GM19351 (cell line): ENCODE results near the gene PDE1C.

Experiments
- ATAC-seq: cut with Tn5 transposase; IDR thresholded peaks from one replicate; pipeline ENCODE4 v1.9.1; 2021; ENCODE audit warnings: mild to moderate bottlenecking, moderate library complexity; ENCODE audit not compliant: unreplicated experiment

Gene PDE1C

DNA sequence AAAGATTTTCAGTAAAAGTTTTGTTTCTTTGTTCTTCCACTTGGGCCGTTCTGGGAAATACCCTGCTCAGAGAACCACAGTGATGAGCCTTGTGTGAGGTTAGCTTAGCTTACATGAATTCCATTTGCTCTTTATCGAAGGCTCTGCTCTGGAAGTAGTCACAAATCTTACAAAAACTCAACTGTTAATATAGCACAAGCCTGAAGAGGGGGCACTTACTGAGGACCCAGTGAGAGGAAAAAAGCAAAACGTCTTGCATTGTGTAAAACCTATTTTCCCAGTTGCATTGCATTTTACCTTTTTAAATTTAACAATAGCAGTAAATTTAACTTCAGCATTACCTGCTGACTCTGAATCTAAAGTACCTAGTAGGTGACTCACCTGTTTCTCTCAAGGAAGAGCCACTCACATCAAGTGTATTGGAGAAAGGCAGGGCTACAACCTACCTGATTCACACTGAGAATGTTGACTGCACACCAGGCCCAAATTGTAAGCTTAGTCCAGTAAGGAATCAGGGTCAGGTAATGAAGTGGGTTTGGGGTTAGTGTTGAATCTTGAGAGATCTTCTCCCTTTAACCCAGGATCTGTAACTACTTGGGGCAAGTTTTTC lies 340.9 kb downstream of the PDE1C start:
- no peak for ATAC-seq

DNA sequence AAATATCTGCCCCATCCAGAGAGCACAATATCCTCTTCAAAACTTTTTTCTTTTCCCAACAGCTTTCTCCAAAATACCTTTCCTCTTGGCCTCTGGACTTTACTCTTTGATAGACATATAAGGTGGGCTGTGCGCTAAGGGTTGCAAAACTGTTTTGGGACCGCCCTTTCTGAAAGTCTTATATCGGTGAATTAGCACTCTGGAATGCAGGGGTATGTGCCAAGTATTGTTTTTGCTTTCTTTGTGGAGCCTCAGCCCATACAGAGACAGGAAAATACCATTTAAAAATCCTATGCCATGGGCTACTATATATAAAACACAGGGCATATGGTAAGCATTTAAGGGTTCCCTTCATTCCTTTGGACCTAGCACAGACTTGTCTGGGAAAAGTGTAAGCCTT lies 345.5 kb downstream of the PDE1C start:
- ATAC-seq, result no peak

DNA sequence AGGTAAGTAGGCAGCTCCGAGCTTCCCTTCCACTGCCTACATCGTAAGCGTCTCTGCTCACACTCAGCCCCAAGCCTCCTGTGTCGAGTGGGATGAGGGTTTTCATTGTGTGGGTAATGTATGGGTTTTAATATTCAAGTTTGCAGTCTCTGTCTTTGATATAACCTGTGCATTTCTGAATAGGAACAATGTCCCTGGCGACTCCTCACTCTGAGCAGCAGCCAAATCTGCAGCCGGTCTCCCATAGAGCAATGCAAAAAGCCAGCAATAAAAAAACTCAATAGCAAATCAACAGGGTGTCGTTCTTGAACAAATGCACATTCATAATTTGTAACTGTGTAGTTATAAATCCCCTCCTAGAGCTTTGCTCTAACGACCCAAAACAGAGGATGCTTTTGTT lies 349.8 kb downstream of the PDE1C start:
- no peak for ATAC-seq

DNA sequence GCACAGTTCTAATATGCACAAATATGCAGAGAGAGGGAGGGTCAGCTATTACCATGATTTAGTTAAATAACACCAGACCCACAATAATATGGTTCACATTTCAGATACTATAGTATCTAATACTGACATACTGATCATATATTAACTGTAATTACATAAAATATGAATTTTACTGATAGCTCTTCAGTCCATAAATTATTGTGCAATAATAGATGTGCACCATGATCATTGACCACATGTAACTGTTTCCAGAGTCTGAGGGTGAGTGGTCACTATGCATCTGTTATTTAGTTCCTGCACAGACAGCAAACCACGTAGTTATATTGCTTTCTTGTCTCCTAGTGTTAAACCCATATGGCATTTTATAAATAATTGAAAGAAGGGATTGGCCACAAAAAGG lies 353.9 kb downstream of the PDE1C start:
- no peak for ATAC-seq

DNA sequence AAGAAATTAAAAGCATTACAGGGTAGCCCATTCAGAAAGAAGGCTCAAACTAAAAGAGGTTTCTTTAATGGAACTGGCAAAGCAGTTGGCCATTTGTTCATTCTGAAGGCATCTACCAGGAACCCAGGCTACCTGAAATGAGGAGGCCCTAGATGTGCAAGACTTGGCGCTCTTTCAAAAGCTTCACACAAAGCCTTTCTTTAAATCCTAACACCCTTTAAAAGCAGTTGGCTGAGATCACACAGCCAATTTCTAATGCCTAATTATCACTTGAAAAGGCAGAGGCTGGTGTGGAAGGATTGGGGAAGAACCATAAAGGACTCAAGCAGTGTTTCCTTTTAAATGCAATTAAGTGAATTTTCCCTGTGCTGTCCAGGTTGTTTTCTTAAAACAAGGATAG lies 360.0 kb downstream of the PDE1C start:
- no peak for ATAC-seq

DNA sequence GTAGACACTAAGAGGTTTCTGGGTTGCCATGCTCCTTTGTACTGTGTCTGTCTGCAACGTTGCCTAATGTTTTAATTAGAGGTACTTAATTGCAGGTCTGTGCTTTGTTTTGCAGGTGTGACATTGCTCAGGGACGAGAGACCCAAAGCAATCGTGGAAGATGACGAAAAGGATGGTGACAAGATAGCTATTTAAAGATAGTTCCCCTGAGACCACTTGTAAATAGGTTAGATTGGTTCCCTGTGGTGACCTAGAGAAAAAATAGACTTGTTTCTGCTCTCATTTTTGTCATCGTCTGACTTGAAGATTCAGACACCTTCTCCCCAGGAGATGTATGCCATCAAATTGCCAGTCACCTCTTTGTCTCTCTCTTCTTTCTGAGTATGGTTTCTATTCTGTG lies 363.1 kb downstream of the PDE1C start:
- peak; percentile 37 for ATAC-seq

DNA sequence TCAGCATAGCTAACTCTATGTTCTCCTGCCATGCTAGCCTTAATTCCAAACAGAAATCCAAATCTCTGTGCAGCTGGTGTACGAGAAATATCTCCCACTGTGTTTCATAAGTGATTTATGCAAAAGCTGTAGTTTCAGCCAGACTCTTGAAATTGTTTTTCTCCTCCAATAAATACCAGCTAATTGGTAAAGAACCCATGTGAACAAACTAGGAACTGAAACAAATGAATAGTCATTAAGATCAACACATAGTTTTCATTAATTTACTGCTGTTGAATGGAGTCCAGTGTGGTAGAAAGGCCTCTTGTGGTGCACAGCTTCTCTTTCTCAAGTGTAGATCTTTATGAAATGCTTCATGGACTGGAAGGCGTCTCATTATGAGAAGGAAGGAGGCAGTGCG lies 364.8 kb downstream of the PDE1C start:
- peak; percentile 69 for ATAC-seq

DNA sequence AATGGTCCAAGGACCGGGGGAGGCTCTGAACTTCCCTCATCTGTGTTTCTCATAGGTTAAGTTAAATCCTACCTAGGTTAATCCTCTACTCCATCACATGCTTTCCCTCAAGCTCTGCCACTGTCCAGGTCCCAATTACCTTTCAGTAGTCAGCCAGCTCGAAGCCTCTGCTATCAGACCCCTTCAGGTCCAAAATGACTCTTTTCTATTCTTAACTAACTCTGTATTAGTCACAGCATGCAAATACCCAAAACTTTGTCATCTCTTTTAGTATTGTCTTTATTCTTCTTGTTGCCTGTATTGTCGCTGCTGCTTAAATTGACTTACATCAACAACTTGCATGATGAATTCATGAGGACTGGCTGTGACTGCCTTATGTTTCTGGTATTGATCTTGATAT lies 367.9 kb downstream of the PDE1C start:
- ATAC-seq, result peak; percentile 42
